ENCODE measurements around the gene PLEKHA5.

PLEKHA5 gene

GRCh38 chr12:19128485-19128884, 1.0 kb upstream of the PLEKHA5 start:
- DNase-seq, result no peak

- no peak for DNase-seq
Observed at GRCh38 chr12:19129122-19129485, 429 bp upstream of the PLEKHA5 start.

- DNase-seq, result peak in 1 of 2 experiments; percentile 2
Observed at GRCh38 chr12:19130224-19131024, 891 bp downstream of the PLEKHA5 start.

GRCh38 chr12:19131025-19131444, 1.5 kb downstream of the PLEKHA5 start:
- no peak for DNase-seq

GRCh38 chr12:19138551-19138950, 9.0 kb downstream of the PLEKHA5 start:
- DNase-seq, result no peak

GRCh38 chr12:19138956-19139355, 9.4 kb downstream of the PLEKHA5 start:
- DNase-seq, result no peak

- DNase-seq, result no peak
Observed at GRCh38 chr12:19139615-19140194, 10.2 kb downstream of the PLEKHA5 start.

GRCh38 chr12:19140381-19141236, 11.1 kb downstream of the PLEKHA5 start:
- DNase-seq, result no peak

- no peak for DNase-seq
Observed at GRCh38 chr12:19142499-19142898, 13.0 kb downstream of the PLEKHA5 start.

- DNase-seq, result no peak
Observed at GRCh38 chr12:19144287-19144686, 14.8 kb downstream of the PLEKHA5 start.

GRCh38 chr12:19144985-19145384, 15.5 kb downstream of the PLEKHA5 start:
- DNase-seq, result no peak

- DNase-seq, result no peak
Observed at GRCh38 chr12:19148860-19149259, 19.3 kb downstream of the PLEKHA5 start.

- no peak for DNase-seq
Observed at GRCh38 chr12:19150273-19150900, 20.9 kb downstream of the PLEKHA5 start.

- no peak for DNase-seq
Observed at GRCh38 chr12:19151298-19151697, 21.8 kb downstream of the PLEKHA5 start.

GRCh38 chr12:19153396-19153795, 23.9 kb downstream of the PLEKHA5 start:
- no peak for DNase-seq

- no peak for DNase-seq
Observed at GRCh38 chr12:19154686-19155085, 25.2 kb downstream of the PLEKHA5 start.

GRCh38 chr12:19155981-19156734, 26.6 kb downstream of the PLEKHA5 start:
- no peak for DNase-seq

- DNase-seq, result no peak
Observed at GRCh38 chr12:19158923-19159322, 29.4 kb downstream of the PLEKHA5 start.

GRCh38 chr12:19161216-19161615, 31.7 kb downstream of the PLEKHA5 start:
- no peak for DNase-seq

- no peak for DNase-seq
Observed at GRCh38 chr12:19165451-19165850, 35.9 kb downstream of the PLEKHA5 start.

GRCh38 chr12:19166387-19166786, 36.9 kb downstream of the PLEKHA5 start:
- no peak for DNase-seq

GRCh38 chr12:19166956-19167355, 37.4 kb downstream of the PLEKHA5 start:
- DNase-seq, result no peak

Data from stimulated activated CD4-positive, alpha-beta T cell treated with anti-CD3 and anti-CD28 coated beads, Interleukin-4, amount 100 ng/mL, for 4 hours (primary cell).